ENCODE measurements around the gene KRT83. TPM values are rescaled to one million over a fixed set of nuclear protein-coding genes. Genes with fewer than 3 reads are reported as not detected.

Gene KRT83
- total and polyA plus RNA-seq, 2 of the 13 experiments (the other 11 are each of a cell fraction or from before 2014, with no cell fraction given): not detected

Other genes starting within 250 kb of the KRT83 start
- not detected in 2 replicates for gene SMIM41, start 241.7 kb downstream of the KRT83 start, total RNA-seq (2016; rRNA removed; fragmentation: Illumina TruSeq; extraction: Trizol)
- 0.07 TPM in 1 of 2 replicates, not detected in the other for gene SMIM41, start 241.7 kb downstream of the KRT83 start, polyA plus RNA-seq (2011; rRNA removed)
- 0.27 and 0.58 TPM in 2 replicates for gene KRT80, start 129.4 kb downstream of the KRT83 start, total RNA-seq (2016; rRNA removed; fragmentation: Illumina TruSeq; extraction: Trizol)
- 0.53 and 0.76 TPM in 2 replicates for gene KRT80, start 129.4 kb downstream of the KRT83 start, polyA plus RNA-seq (2011; rRNA removed)
- gene KRT7, start 88.2 kb downstream of the KRT83 start, total RNA-seq (2016; rRNA removed; fragmentation: Illumina TruSeq; extraction: Trizol): not detected in 2 replicates
- gene KRT7, start 88.2 kb downstream of the KRT83 start, polyA plus RNA-seq (2011; rRNA removed): 0.83 TPM in 1 of 2 replicates, not detected in the other
- not detected in 2 replicates for gene KRT86, start 46.8 kb downstream of the KRT83 start, total RNA-seq (2016; rRNA removed; fragmentation: Illumina TruSeq; extraction: Trizol)
- not detected in 2 replicates for gene KRT86, start 46.8 kb downstream of the KRT83 start, polyA plus RNA-seq (2011; rRNA removed)
- gene KRT81, start 29.9 kb downstream of the KRT83 start, total RNA-seq (2016; rRNA removed; fragmentation: Illumina TruSeq; extraction: Trizol): not detected in 2 replicates
- not detected in 2 replicates for gene KRT81, start 29.9 kb downstream of the KRT83 start, polyA plus RNA-seq (2011; rRNA removed)
- gene KRT85, start 46.1 kb upstream of the KRT83 start, total RNA-seq (2016; rRNA removed; fragmentation: Illumina TruSeq; extraction: Trizol): not detected in 2 replicates
- gene KRT85, start 46.1 kb upstream of the KRT83 start, polyA plus RNA-seq (2011; rRNA removed): not detected in 2 replicates
- not detected in 2 replicates for gene KRT84, start 64.3 kb upstream of the KRT83 start, total RNA-seq (2016; rRNA removed; fragmentation: Illumina TruSeq; extraction: Trizol)
- gene KRT84, start 64.3 kb upstream of the KRT83 start, polyA plus RNA-seq (2011; rRNA removed): not detected in 2 replicates
- not detected in 2 replicates for gene KRT82, start 84.9 kb upstream of the KRT83 start, total RNA-seq (2016; rRNA removed; fragmentation: Illumina TruSeq; extraction: Trizol)
- gene KRT82, start 84.9 kb upstream of the KRT83 start, polyA plus RNA-seq (2011; rRNA removed): not detected in 2 replicates
- gene KRT75, start 113.0 kb upstream of the KRT83 start, total RNA-seq (2016; rRNA removed; fragmentation: Illumina TruSeq; extraction: Trizol): not detected in 2 replicates
- not detected in 2 replicates for gene KRT75, start 113.0 kb upstream of the KRT83 start, polyA plus RNA-seq (2011; rRNA removed)
- not detected in 2 replicates for gene KRT6B, start 130.7 kb upstream of the KRT83 start, total RNA-seq (2016; rRNA removed; fragmentation: Illumina TruSeq; extraction: Trizol)
- gene KRT6B, start 130.7 kb upstream of the KRT83 start, polyA plus RNA-seq (2011; rRNA removed): 0.07 TPM in 1 of 2 replicates, not detected in the other
- gene KRT6C, start 152.4 kb upstream of the KRT83 start, total RNA-seq (2016; rRNA removed; fragmentation: Illumina TruSeq; extraction: Trizol): not detected in 2 replicates
- 0.03 TPM in 1 of 2 replicates, not detected in the other for gene KRT6C, start 152.4 kb upstream of the KRT83 start, polyA plus RNA-seq (2011; rRNA removed)
- not detected in 2 replicates for gene KRT6A, start 171.9 kb upstream of the KRT83 start, total RNA-seq (2016; rRNA removed; fragmentation: Illumina TruSeq; extraction: Trizol)
- 0.13 TPM in 2 replicates for gene KRT6A, start 171.9 kb upstream of the KRT83 start, polyA plus RNA-seq (2011; rRNA removed)
- not detected in 2 replicates for gene KRT5, start 199.0 kb upstream of the KRT83 start, total RNA-seq (2016; rRNA removed; fragmentation: Illumina TruSeq; extraction: Trizol)
- 0.08 and 0.29 TPM in 2 replicates for gene KRT5, start 199.0 kb upstream of the KRT83 start, polyA plus RNA-seq (2011; rRNA removed)
- not detected in 2 replicates for gene KRT71, start 231.7 kb upstream of the KRT83 start, total RNA-seq (2016; rRNA removed; fragmentation: Illumina TruSeq; extraction: Trizol)
- not detected in 2 replicates for gene KRT71, start 231.7 kb upstream of the KRT83 start, polyA plus RNA-seq (2011; rRNA removed)

Measured in HepG2 (cell line).